Bronchial epithelial cell (primary cell): ENCODE data around the gene MRC2. TPM values are rescaled to one million over a fixed set of nuclear protein-coding genes. Genes with fewer than 3 reads are reported as not detected.

Experiments
- DNase-seq: peaks from one replicate; pipeline ENCODE4 v3.0.0-alpha.2; 2010; ENCODE audit warnings: low read depth
- FAIRE-seq: peaks from 2 replicates; lab custom pipeline; 2011; peaks lifted over from hg19 to GRCh38; lab: Jason Lieb, UNC
- H3K27me3 ChIP-seq: 2 replicates; pipeline ENCODE4 v1.5.1; 2011; ENCODE audit warnings: low read length; ENCODE audit not compliant: control insufficient read depth, insufficient read depth
- H3K36me3 ChIP-seq: 2 replicates; pipeline ENCODE4 v1.5.1; 2011; ENCODE audit warnings: low read length; ENCODE audit not compliant: control insufficient read depth, insufficient read depth
- H3K4me3 ChIP-seq: 2 replicates; pipeline ENCODE4 v1.5.1; 2011; ENCODE audit warnings: mild to moderate bottlenecking, low read depth, low read length, control low read depth
- total RNA-seq: library from RNA; depleted of rRNA; stranded (reverse); fragments of >200 nt; gene quantifications from 2 replicates; pipeline ENCODE4 v1.2.1, GENCODE V29; 2014
- TF ChIP-seq, protein P1 (sequence below): IDR thresholded peaks from 2 replicates; pipeline ENCODE4 v1.5.1; 2011; ENCODE audit warnings: mild to moderate bottlenecking, moderate library complexity, low read length, control low read depth, inconsistent platforms; ENCODE audit not compliant: insufficient read depth, severe bottlenecking

MRC2 gene
- total RNA-seq, 1 donor from 2014 or later, result 9.2 TPM

DNA sequence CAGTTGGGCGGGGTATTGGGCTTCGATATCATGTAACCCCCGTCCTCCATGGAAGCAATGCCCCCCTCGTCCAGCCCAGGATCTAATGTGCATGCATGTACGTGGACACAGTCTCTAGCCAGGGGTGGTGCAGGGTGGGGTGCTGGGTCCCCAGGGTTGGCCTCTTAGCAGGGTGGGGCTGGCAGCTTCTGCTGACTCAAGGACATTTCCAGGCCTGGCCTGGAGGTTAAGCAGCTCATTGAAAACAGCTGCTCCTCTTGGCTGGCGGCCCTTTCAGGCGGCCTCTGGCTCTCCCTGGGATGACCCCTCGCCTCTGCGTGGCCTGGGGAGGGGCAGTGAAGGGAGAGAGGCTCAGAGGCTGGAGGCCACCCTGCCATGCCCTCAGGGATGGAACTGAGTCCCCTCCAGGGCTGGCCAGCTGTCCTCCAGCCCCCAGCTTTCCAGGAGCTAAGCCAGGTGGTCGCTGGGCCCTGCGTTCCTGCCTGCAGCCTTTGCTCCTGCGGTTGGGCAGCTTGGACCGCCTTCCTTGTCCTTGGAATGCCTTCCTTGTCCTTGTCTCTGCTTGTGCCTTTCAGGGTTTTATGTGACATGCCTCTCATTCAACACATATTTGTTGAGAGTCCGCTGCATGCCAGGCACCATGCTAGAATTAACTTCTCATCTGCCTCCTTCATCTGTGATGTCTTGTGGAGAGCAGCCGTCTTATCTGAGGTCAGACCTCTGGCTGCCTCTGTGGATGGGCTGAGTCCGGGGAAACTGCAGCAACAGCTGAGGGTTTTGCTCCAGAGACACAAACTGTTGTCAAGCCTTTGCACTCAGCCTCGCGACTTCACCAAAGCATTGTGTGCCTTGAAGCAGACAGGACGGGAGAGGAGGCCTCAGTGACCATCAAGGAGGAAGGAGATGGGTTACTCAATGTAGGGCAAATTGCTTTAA, 26.6 kb downstream of the MRC2 start:
- Histone ChIP-seq H3K36me3 (no peaks in the 10 kb centered on the region), H3K4me3 (no peak overlapping the region), H3K27me3 (no peaks in the 10 kb centered on the region)
- DNase-seq, result no peak
- TF ChIP-seq, protein P1, sequence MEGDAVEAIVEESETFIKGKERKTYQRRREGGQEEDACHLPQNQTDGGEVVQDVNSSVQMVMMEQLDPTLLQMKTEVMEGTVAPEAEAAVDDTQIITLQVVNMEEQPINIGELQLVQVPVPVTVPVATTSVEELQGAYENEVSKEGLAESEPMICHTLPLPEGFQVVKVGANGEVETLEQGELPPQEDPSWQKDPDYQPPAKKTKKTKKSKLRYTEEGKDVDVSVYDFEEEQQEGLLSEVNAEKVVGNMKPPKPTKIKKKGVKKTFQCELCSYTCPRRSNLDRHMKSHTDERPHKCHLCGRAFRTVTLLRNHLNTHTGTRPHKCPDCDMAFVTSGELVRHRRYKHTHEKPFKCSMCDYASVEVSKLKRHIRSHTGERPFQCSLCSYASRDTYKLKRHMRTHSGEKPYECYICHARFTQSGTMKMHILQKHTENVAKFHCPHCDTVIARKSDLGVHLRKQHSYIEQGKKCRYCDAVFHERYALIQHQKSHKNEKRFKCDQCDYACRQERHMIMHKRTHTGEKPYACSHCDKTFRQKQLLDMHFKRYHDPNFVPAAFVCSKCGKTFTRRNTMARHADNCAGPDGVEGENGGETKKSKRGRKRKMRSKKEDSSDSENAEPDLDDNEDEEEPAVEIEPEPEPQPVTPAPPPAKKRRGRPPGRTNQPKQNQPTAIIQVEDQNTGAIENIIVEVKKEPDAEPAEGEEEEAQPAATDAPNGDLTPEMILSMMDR, result no peak
- peak; percentile 32 for FAIRE-seq

DNA sequence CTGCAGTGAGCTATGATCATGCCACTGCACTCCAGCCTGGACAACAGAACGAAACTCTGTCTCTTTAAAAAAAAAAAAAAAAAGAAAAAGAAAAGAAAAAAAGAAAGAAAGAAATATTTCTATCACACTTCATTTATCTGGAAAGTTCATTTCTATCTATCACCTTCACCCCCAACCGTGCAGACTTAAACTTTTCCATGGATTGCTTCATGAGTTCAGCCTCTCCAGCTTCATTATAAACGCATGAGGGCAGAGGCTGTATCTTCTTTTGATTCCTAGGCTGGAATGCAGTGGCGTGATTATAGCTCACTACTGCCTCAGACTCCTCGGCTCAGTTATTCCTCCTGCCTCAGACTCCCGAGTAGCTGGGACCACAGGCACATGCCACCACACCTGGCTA, 28.2 kb downstream of the MRC2 start:
- H3K36me3 ChIP-seq, result no peaks in the 10 kb centered on the region
- no peak for DNase-seq
- no peaks in the 10 kb centered on the region for H3K27me3 ChIP-seq
- TF ChIP-seq, protein P1, result no peak
- no peak overlapping the region for H3K4me3 ChIP-seq
- FAIRE-seq, result no peak

DNA sequence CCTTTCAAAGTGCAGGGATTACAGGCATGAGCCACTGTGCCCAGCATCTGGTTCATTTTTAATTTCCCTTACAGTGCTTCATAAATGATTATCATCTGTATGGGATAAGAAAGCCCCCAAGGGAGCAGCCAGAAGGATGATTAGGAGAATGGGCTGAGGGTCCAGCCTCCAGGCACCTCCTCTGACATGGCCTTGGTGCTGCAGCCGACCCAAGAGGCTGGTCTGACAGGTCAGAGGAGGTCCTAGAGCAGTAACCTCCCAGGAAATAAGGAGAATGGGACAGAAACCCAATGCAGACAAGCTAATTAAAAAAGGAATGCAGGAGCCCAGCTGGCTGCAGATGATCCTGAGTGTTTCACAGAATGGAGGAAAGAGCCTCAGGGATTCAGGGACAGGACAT, 29.0 kb downstream of the MRC2 start:
- Histone ChIP-seq H3K36me3 (no peaks in the 10 kb centered on the region), H3K27me3 (no peaks in the 10 kb centered on the region), H3K4me3 (no peak overlapping the region)
- FAIRE-seq, result no peak
- DNase-seq, result no peak
- TF ChIP-seq, protein P1, result no peak

DNA sequence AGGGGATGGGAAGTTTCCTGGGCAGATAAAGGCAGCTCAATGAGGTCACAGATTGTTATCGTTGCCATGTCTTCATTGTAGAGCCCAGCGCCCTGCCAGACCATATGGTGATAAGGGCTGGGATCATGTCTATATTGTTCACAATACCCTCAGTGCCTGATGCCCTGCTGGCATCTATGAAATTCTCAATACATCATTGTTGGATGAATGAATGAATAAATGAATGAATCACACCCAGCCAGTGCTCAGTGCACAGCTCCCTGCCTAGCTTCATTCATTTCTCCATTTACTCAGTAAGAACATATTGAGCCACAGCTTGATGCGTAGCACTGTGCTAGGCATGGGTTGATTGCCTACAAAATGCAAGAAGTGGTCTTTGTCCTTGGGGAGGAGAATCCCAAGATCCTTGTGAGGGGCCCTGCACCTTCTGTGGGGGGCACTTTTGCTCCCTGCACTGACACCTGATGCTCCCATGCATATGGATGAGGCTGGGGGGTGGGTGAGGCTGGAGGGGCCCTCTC, 29.7 kb downstream of the MRC2 start:
- DNase-seq, result no peak
- H3K4me3 ChIP-seq, result no peak overlapping the region
- no peaks in the 10 kb centered on the region for H3K27me3 ChIP-seq
- TF ChIP-seq, protein P1, result no peak
- no peak for FAIRE-seq
- H3K36me3 ChIP-seq, result no peaks in the 10 kb centered on the region

DNA sequence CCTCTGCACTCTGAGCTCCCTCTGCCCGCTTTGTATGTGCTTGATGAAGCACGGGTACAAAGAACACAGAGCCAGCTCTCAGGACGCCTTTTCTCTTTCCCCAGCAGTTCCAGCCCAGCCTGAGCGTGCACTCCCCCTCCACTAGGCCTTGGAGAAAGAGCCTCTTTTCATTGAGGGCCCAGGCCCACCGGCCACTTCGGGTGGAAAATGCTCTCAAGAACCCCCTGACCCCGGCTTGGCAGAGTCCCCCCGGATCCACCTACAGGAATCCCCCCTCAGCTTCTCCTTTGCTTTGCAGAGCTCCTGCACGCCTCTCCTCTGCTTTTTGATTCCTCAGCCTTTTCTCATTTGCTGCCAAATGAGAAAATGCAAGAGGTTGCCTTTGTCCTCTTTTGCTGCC, 30.2 kb downstream of the MRC2 start:
- DNase-seq (no peak), FAIRE-seq (no peak)
- H3K36me3 ChIP-seq, result no peaks in the 10 kb centered on the region
- H3K27me3 ChIP-seq, result no peaks in the 10 kb centered on the region
- H3K4me3 ChIP-seq, result no peak overlapping the region
- TF ChIP-seq, protein P1, result no peak
